HepG2 (cell line): ENCODE data around the gene FLOT2. TPM values are rescaled to one million over a fixed set of nuclear protein-coding genes. Genes with fewer than 3 reads are reported as not detected.

Experiments
- ATRX ChIP-seq: sonication (generic); formaldehyde crosslinking; IDR thresholded peaks from 2 replicates; pipeline ENCODE4 v1.4.0; 2020; ENCODE audit warnings: missing genetic modification reagents, borderline replicate concordance
- BORCS8-MEF2B ChIP-seq: sonication (generic); formaldehyde crosslinking; IDR thresholded peaks from 2 replicates; pipeline ENCODE4 v1.8.0; 2022; ENCODE audit warnings: mild to moderate bottlenecking, missing genetic modification reagents
- CHD4 ChIP-seq: fragments of 200-600 bp; sonication (generic); IDR thresholded peaks from 2 replicates; pipeline ENCODE4 v1.7.0; 2017; ENCODE audit warnings: mild to moderate bottlenecking, low read length, borderline replicate concordance
- FLYWCH1 ChIP-seq: sonication (generic); formaldehyde crosslinking; IDR thresholded peaks from 2 replicates; pipeline ENCODE4 v1.8.1; 2023; ENCODE audit warnings: mild to moderate bottlenecking, missing genetic modification reagents
- FOXM1 ChIP-seq: sonication (generic); formaldehyde crosslinking; IDR thresholded peaks from 2 replicates; pipeline ENCODE4 v1.5.0; 2020; ENCODE audit warnings: missing genetic modification reagents
- GABPB1 ChIP-seq: IDR thresholded peaks from 2 replicates; pipeline ENCODE4 v1.6.1; 2016; ENCODE audit warnings: mild to moderate bottlenecking, missing genetic modification reagents, moderate library complexity, missing compliant biosample characterization
- HDAC6 ChIP-seq: fragments of 200-600 bp; sonication (generic); IDR thresholded peaks from 2 replicates; pipeline ENCODE4 v1.7.0; 2017; ENCODE audit warnings: mild to moderate bottlenecking, antibody characterized with exemption, low read length, low read depth
- KLF11 ChIP-seq: IDR thresholded peaks from 2 replicates; pipeline ENCODE4 v1.6.1; 2016; ENCODE audit warnings: missing compliant biosample characterization
- KLF13 ChIP-seq: sonication (generic); formaldehyde crosslinking; IDR thresholded peaks from 2 replicates; pipeline ENCODE4 v1.4.0; 2020; ENCODE audit warnings: mild to moderate bottlenecking, missing genetic modification reagents
- MATR3 ChIP-seq: sonication (generic); formaldehyde crosslinking; IDR thresholded peaks from 2 replicates; pipeline ENCODE4 v1.4.0; 2020; ENCODE audit warnings: missing genetic modification reagents
- NBN ChIP-seq: fragments of 450-650 bp; conservative IDR thresholded peaks from 2 replicates; pipeline ENCODE4 v1.6.1; 2017
- NFIB ChIP-seq: sonication (generic); formaldehyde crosslinking; IDR thresholded peaks from 2 replicates; pipeline ENCODE4 v1.9.0; 2021; ENCODE audit warnings: missing genetic modification reagents, mild to moderate bottlenecking, borderline replicate concordance
- NFIC ChIP-seq: IDR thresholded peaks from 2 replicates; pipeline ENCODE4 v1.6.1; 2012; ENCODE audit warnings: mild to moderate bottlenecking, low read length, inconsistent platforms
- SETDB1 ChIP-seq: sonication (generic); formaldehyde crosslinking; IDR thresholded peaks from 2 replicates; pipeline ENCODE4 v1.5.1; 2020; ENCODE audit warnings: missing genetic modification reagents, mild to moderate bottlenecking, borderline replicate concordance
- TEAD3 ChIP-seq: optimal IDR thresholded peaks from 2 replicates; pipeline ENCODE3; 2016; ENCODE audit warnings: borderline replicate concordance
- TMF1 ChIP-seq: sonication (generic); formaldehyde crosslinking; IDR thresholded peaks from 2 replicates; pipeline ENCODE4 v1.8.1; 2022; ENCODE audit warnings: low read depth, missing genetic modification reagents
- TRAFD1 ChIP-seq: sonication (generic); formaldehyde crosslinking; IDR thresholded peaks from 2 replicates; pipeline ENCODE4 v1.5.1; 2020; ENCODE audit warnings: missing genetic modification reagents, mild to moderate bottlenecking, borderline replicate concordance
- ZBTB34 ChIP-seq: sonication (generic); formaldehyde crosslinking; IDR thresholded peaks from 2 replicates; pipeline ENCODE4 v1.8.0; 2022; ENCODE audit warnings: mild to moderate bottlenecking, missing genetic modification reagents
- ZEB1 ChIP-seq: IDR thresholded peaks from 2 replicates; pipeline ENCODE4 v1.6.1; 2012; ENCODE audit warnings: mild to moderate bottlenecking, low read depth, inconsistent platforms; ENCODE audit not compliant: insufficient replicate concordance
- ZFP37 ChIP-seq: sonication (generic); formaldehyde crosslinking; IDR thresholded peaks from 2 replicates; pipeline ENCODE4 v1.4.0; 2020; ENCODE audit warnings: missing genetic modification reagents, borderline replicate concordance
- ZNF264 ChIP-seq: sonication (generic); formaldehyde crosslinking; IDR thresholded peaks from 2 replicates; pipeline ENCODE4 v1.4.0; 2020; ENCODE audit warnings: missing genetic modification reagents
- ZNF362 ChIP-seq: sonication (generic); formaldehyde crosslinking; IDR thresholded peaks from 2 replicates; pipeline ENCODE4 v1.4.0; 2020; ENCODE audit warnings: missing genetic modification reagents, mild to moderate bottlenecking, borderline replicate concordance
- ZNF44 ChIP-seq: sonication (generic); formaldehyde crosslinking; IDR thresholded peaks from 2 replicates; pipeline ENCODE4 v1.5.1; 2020; ENCODE audit warnings: mild to moderate bottlenecking, missing genetic modification reagents
- ZNF891 ChIP-seq: sonication (generic); formaldehyde crosslinking; IDR thresholded peaks from 2 replicates; pipeline ENCODE4 v1.5.0; 2020; ENCODE audit warnings: mild to moderate bottlenecking, missing genetic modification reagents
- ZSCAN12 ChIP-seq: sonication (generic); formaldehyde crosslinking; IDR thresholded peaks from 2 replicates; pipeline ENCODE4 v1.9.0; 2021; ENCODE audit warnings: mild to moderate bottlenecking, missing genetic modification reagents
- ZSCAN21 ChIP-seq: sonication (generic); formaldehyde crosslinking; IDR thresholded peaks from 2 replicates; pipeline ENCODE4 v1.8.0; 2022; ENCODE audit warnings: mild to moderate bottlenecking, missing genetic modification reagents, moderate library complexity, borderline replicate concordance
- polyA plus RNA-seq, 8 experiments: library from polyadenylated mRNA; depleted of rRNA in 3 of 8; stranded (reverse) in 7 of 8; unstranded in 1 of 8; fragments of >200 nt; fragmentation: Illumina TruSeq in 4 of 8; extraction: Trizol in 4 of 8; gene quantifications; 2 replicates each; pipeline versions ENCODE4 v1.2.1 to v1.2.3, GENCODE V29; 2011 to 2016; ENCODE audit warnings: low read depth in 4 of 8, missing spikeins in 1 of 8, mixed read lengths in 1 of 8; ENCODE audit not compliant: insufficient read depth in 1 of 8
- total RNA-seq, 5 experiments: library from RNA; depleted of rRNA; stranded (reverse); fragments of >200 nt; fragmentation: Illumina TruSeq; extraction: Trizol; gene quantifications; 2 replicates each; pipeline ENCODE4 v1.2.3, GENCODE V29; 2016; ENCODE audit warnings: low read depth in 1 of 5

Gene FLOT2
- total and polyA plus RNA-seq, 2 of the 13 experiments (the other 11 are each of a cell fraction or from before 2014, with no cell fraction given), result 54.3 to 54.5 TPM

GRCh38 chr17:28902819-28903545, 5.4 kb upstream of the FLOT2 start, which contains the start of gene DHRS13 (continued):
- TF ChIP-seq TRAFD1 (CRISPR knock-in tag) (no peak), ZSCAN12 (CRISPR knock-in tag) (no peak), TMF1 (CRISPR knock-in tag) (peak; percentile 98), ATRX (CRISPR knock-in tag) (no peak), ZFP37 (no peak), GABPB1 (CRISPR knock-in tag) (peak; percentile 74), TEAD3 (CRISPR knock-in tag) (peak; percentile 87), ZNF264 (no peak), NFIB (CRISPR knock-in tag) (no peak), NBN (no peak), MATR3 (no peak), BORCS8-MEF2B (peak; percentile 98), ZNF44 (no peak), SETDB1 (CRISPR knock-in tag) (no peak), HDAC6 (no peak), FOXM1 (CRISPR knock-in tag) (peak; percentile 24; the same call in 1 of the 2 replicates), KLF11 (no peak), FLYWCH1 (CRISPR knock-in tag) (no peak), NFIC (no peak), ZNF362 (CRISPR knock-in tag) (peak; percentile 69; the same call in 1 of the 2 replicates), CHD4 (no peak), ZEB1 (peak; percentile 80), ZNF891 (CRISPR knock-in tag) (0 out of 2 replicates have a peak, but pooled peaks have one; percentile 10), ZBTB34 (CRISPR knock-in tag) (0 out of 2 replicates have a peak, but pooled peaks have one; percentile 41), KLF13 (CRISPR knock-in tag) (no peak), ZSCAN21 (CRISPR knock-in tag) (peak; percentile 82)
